Measurements from ENCODE around the gene VAV2.

GRCh38 chr9:133821601-133822429 is 170.3 kb downstream of the VAV2 start:
- TF ChIP-seq CTCF (IDR thresholded peaks at IDR 0.05) (no peak), POLR2A (IDR thresholded peaks at IDR 0.05) (no peak), POLR2AphosphoS5 (IDR thresholded peaks at IDR 0.05) (no peak)

All from sigmoid colon (tissue), 4 donors.